Measurements from ENCODE around the gene SMARCD2. TPM values are rescaled to one million over a fixed set of nuclear protein-coding genes. Genes with fewer than 3 reads are reported as not detected.
"Not testable (repeated sequence)": the region's sequence is repeated elsewhere in the genome, so short reads cannot be mapped to it uniquely, and the experiment has no call there.

Gene SMARCD2
- total RNA-seq, result 78.0 TPM

- TF ChIP-seq CTCF (IDR thresholded peaks at IDR 0.05), result peak in 1 of 3 experiments; percentile 9
- Histone ChIP-seq H3K27me3 (no peaks in the 10 kb centered on the region), H3K9me3 (no peaks in the 10 kb centered on the region), H3K4me3 (peak within 1 kb of the TSS; percentile 83 to 98), H3K27ac (peak within 1 kb of the TSS; percentile 89 to 97), H3K4me1 (peaks cover 28 to 45% of the 10 kb centered on the region in 2 donors), H3K36me3 (no peaks in the 10 kb centered on the region)
- DNase-seq (ENCODE audit: low spot score in 2 of 2), result peak; percentile 92 to 99
- intact Hi-C loops (cut with DNase I), result loop anchor here (1.0 kb wide), 2 partner anchors 15 to 69 kb away; partner anchors contain the start of genes CCDC47, FTSJ3 and PSMC5
Observed at GRCh38 chr17:63842540-63843386, at the start of gene SMARCD2. SMARCD2 (minus strand) TSS chr17:63842685; CDS start chr17:63842674, 11 bp downstream.

GRCh38 chr17:63889026-63889848, 46.8 kb upstream of the SMARCD2 start:
- peak in 2 of 3 experiments; percentile 27 to 32 for TF ChIP-seq CTCF (IDR thresholded peaks at IDR 0.05)
- intact Hi-C loops (cut with DNase I); H3K36me3 ChIP-seq; H3K4me1 ChIP-seq; H3K9me3 ChIP-seq; H3K27ac ChIP-seq; H3K4me3 ChIP-seq; H3K27me3 ChIP-seq: not testable (repeated sequence)
- peak in 1 of 2 donors; percentile 59 for DNase-seq (ENCODE audit: low spot score in 2 of 2)

GRCh38 chr17:63885119-63885518, 42.6 kb upstream of the SMARCD2 start:
- H3K27ac ChIP-seq; H3K9me3 ChIP-seq; H3K4me1 ChIP-seq; H3K36me3 ChIP-seq; H3K4me3 ChIP-seq; intact Hi-C loops (cut with DNase I); DNase-seq (ENCODE audit: low spot score in 2 of 2); H3K27me3 ChIP-seq: not testable (repeated sequence)

- DNase-seq (ENCODE audit: low spot score in 2 of 2), result not testable (repeated sequence)
Observed at GRCh38 chr17:63882626-63883126, 40.2 kb upstream of the SMARCD2 start.

GRCh38 chr17:63881935-63882601, 39.6 kb upstream of the SMARCD2 start, which contains the start of gene GH2:
GH2 (minus strand) TSS chr17:63881944; CDS start chr17:63881801, 143 bp downstream.
- H3K27ac ChIP-seq, result no peak within 1 kb of the TSS
- intact Hi-C loops (cut with DNase I), result no loop called here
- no peaks in the 10 kb centered on the region for H3K9me3 ChIP-seq
- no peak within 1 kb of the TSS for H3K4me3 ChIP-seq
- no peaks in the 10 kb centered on the region for H3K4me1 ChIP-seq
- no peaks in the 10 kb centered on the region for H3K27me3 ChIP-seq
- H3K36me3 ChIP-seq, result no peaks in the 10 kb centered on the region
- no peak for DNase-seq (ENCODE audit: low spot score in 2 of 2)
- TF ChIP-seq CTCF (IDR thresholded peaks at IDR 0.05), result peak; percentile 26 to 63 (median 63)

More at GRCh38 chr17:63882626-63883126, 40.2 kb upstream of the SMARCD2 start:
- H3K4me1 ChIP-seq; H3K27ac ChIP-seq; H3K27me3 ChIP-seq; H3K4me3 ChIP-seq; intact Hi-C loops (cut with DNase I); H3K36me3 ChIP-seq; H3K9me3 ChIP-seq: not testable (repeated sequence)

GRCh38 chr17:63881337-63881736, 38.9 kb upstream of the SMARCD2 start:
- DNase-seq (ENCODE audit: low spot score in 2 of 2); H3K9me3 ChIP-seq; H3K4me3 ChIP-seq; intact Hi-C loops (cut with DNase I); H3K36me3 ChIP-seq; H3K27me3 ChIP-seq; H3K4me1 ChIP-seq; H3K27ac ChIP-seq: not testable (repeated sequence)

Data from ascending aorta (tissue), 2 donors.